Keratinocyte (primary cell): ENCODE results near the gene ARMC9. TPM values are rescaled to one million over a fixed set of nuclear protein-coding genes. Genes with fewer than 3 reads are reported as not detected.

ENCODE experiments used
- DNase-seq: peaks from one replicate; pipeline ENCODE4 v3.0.0-alpha.2; 2011; ENCODE audit warnings: low read depth, missing footprints, low spot score
- FAIRE-seq: peaks from 2 replicates; lab custom pipeline; 2011; peaks lifted over from hg19 to GRCh38; lab: Jason Lieb, UNC
- H2AFZ ChIP-seq: 2 replicates; pipeline ENCODE4 v1.6.0; 2012; ENCODE audit warnings: low read length, control low read depth, inconsistent platforms; ENCODE audit not compliant: control insufficient read depth
- H3K27ac ChIP-seq: 2 replicates; pipeline ENCODE4 v1.5.1; 2011; ENCODE audit warnings: low read length; ENCODE audit not compliant: control insufficient read depth, insufficient read depth
- H3K27me3 ChIP-seq: 3 replicates; pipeline ENCODE4 v1.6.0; 2011; ENCODE audit warnings: low read length; ENCODE audit not compliant: control insufficient read depth, insufficient read depth; ENCODE audit errors: extremely low read depth
- H3K36me3 ChIP-seq, 2 experiments: 2 replicates in 1 of 2; 3 replicates in 1 of 2; pipeline ENCODE4 v1.5.1; 2011; ENCODE audit warnings: low read length in 2 of 2, mild to moderate bottlenecking in 1 of 2; ENCODE audit not compliant: control insufficient read depth in 2 of 2, insufficient read depth in 2 of 2; ENCODE audit errors: extremely low read depth in 1 of 2
- H3K4me1 ChIP-seq: 3 replicates; pipeline ENCODE4 v1.5.1; 2011; ENCODE audit warnings: low read length; ENCODE audit not compliant: control insufficient read depth, insufficient read depth; ENCODE audit errors: extremely low read depth
- H3K4me2 ChIP-seq: 3 replicates; pipeline ENCODE4 v1.6.0; 2011; ENCODE audit warnings: low read depth, low read length; ENCODE audit not compliant: control insufficient read depth, insufficient read depth; ENCODE audit errors: extremely low read depth
- H3K4me3 ChIP-seq, 3 experiments: fragments of 200-600 bp in 1 of 3; sonication (generic) in 1 of 3; 2 replicates in 2 of 3; 3 replicates in 1 of 3; pipeline ENCODE4 v1.5.1; 2011 to 2016; ENCODE audit warnings: low read length in 3 of 3, mild to moderate bottlenecking in 3 of 3, control low read depth in 2 of 3, inconsistent platforms in 1 of 3, low read depth in 1 of 3, mixed read lengths in 1 of 3, mixed run types in 1 of 3, moderate library complexity in 1 of 3; ENCODE audit not compliant: control insufficient read depth in 2 of 3, insufficient read depth in 2 of 3; ENCODE audit errors: extremely low read depth in 1 of 3
- H3K79me2 ChIP-seq: 2 replicates; pipeline ENCODE4 v1.6.0; 2012; ENCODE audit warnings: low read length; ENCODE audit not compliant: control insufficient read depth, insufficient read depth
- H3K9ac ChIP-seq: 3 replicates; pipeline ENCODE4 v1.6.0; 2011; ENCODE audit warnings: low read length; ENCODE audit not compliant: control insufficient read depth, insufficient read depth; ENCODE audit errors: extremely low read depth
- H3K9me1 ChIP-seq: 3 replicates; pipeline ENCODE4 v1.6.0; 2011; ENCODE audit warnings: low read length; ENCODE audit not compliant: control insufficient read depth, insufficient read depth; ENCODE audit errors: extremely low read depth
- H3K9me3 ChIP-seq: 2 replicates; pipeline ENCODE4 v1.5.1; 2012; ENCODE audit warnings: low read depth, low read length; ENCODE audit not compliant: control insufficient read depth
- H4K20me1 ChIP-seq: 3 replicates; pipeline ENCODE4 v1.6.0; 2011; ENCODE audit warnings: low read length; ENCODE audit not compliant: control insufficient read depth, insufficient read depth; ENCODE audit errors: extremely low read depth
- CTCF ChIP-seq, 3 experiments: IDR thresholded peaks in 1 of 3; conservative IDR thresholded peaks in 1 of 3; optimal IDR thresholded peaks in 1 of 3; 2 replicates in 2 of 3; 3 replicates in 1 of 3; pipeline versions ENCODE3 to v1.5.1; 2011; ENCODE audit warnings: low read length in 3 of 3, mild to moderate bottlenecking in 3 of 3, moderate library complexity in 2 of 3, control low read depth in 1 of 3, inconsistent platforms in 1 of 3; ENCODE audit not compliant: insufficient read depth in 2 of 3; ENCODE audit errors: extremely low read depth in 1 of 3
- EZH2 ChIP-seq: IDR thresholded peaks from one replicate; pipeline ENCODE4 v1.6.1; 2012; ENCODE audit warnings: inconsistent platforms, mild to moderate bottlenecking, low read length, moderate library complexity
- dilution Hi-C: fragments of 300-500 bp; cut with MboI; formaldehyde crosslinking; loops from one replicate; pipeline ENCODE4 v1.7.0; 2020; ENCODE audit warnings: low sequenced_read_pairs; ENCODE audit not compliant: extremely low pct_ligation_motif_present
- polyA plus RNA-seq, 5 experiments: library from polyadenylated mRNA; depleted of rRNA in 3 of 5; stranded (reverse) in 3 of 5; stranded (forward) in 1 of 5; unstranded in 1 of 5; fragments of >200 nt; gene quantifications; 1 replicate in 1 of 5; 2 replicates in 3 of 5; 3 replicates in 1 of 5; pipeline versions ENCODE4 v1.2.1 to v1.2.3, GENCODE V29; 2011 to 2012; ENCODE audit warnings: missing spikeins in 2 of 5, low read depth in 1 of 5, low replicate concordance in 1 of 5

ARMC9 gene
- polyA plus RNA-seq, 1 donor (not counting 4 experiments of a cell fraction or from before 2014, with no cell fraction given): 16.2 TPM

GRCh38 chr2:231169488-231169887 lies 28.9 kb upstream of the ARMC9 start:
- H3K36me3 ChIP-seq: peaks cover 11 to 23% of the 10 kb centered on the region in 2 experiments
- dilution Hi-C loops: no loop called here

GRCh38 chr2:231170055-231170454 lies 28.4 kb upstream of the ARMC9 start:
- H3K9me1 ChIP-seq: no peaks in the 10 kb centered on the region
- no peaks in the 10 kb centered on the region for H3K79me2 ChIP-seq
- no peak overlapping the region for H3K9ac ChIP-seq
- H3K9me3 ChIP-seq: no peaks in the 10 kb centered on the region
- DNase-seq (no peak), FAIRE-seq (no peak)
- no peak overlapping the region for H3K4me2 ChIP-seq
- dilution Hi-C loops: no loop called here
- H2AFZ ChIP-seq: no peak overlapping the region
- no peaks in the 10 kb centered on the region for H3K27me3 ChIP-seq
- no peaks in the 10 kb centered on the region for H4K20me1 ChIP-seq
- H3K4me3 ChIP-seq: no peak overlapping the region
- peaks cover 11 to 20% of the 10 kb centered on the region in 2 experiments for H3K36me3 ChIP-seq
- TF ChIP-seq EZH2 (no peak), CTCF (optimal IDR thresholded peaks at IDR 0.05 in 1 of 3, IDR thresholded peaks at IDR 0.05 in 1 of 3, conservative IDR thresholded peaks at IDR 0.05 in 1 of 3; ENCODE audit: extremely low read depth in 1 of 3, insufficient read depth in 2 of 3, low read length in 3 of 3) (no peak)
- H3K27ac ChIP-seq: no peak overlapping the region
- H3K4me1 ChIP-seq: no peaks in the 10 kb centered on the region

More at GRCh38 chr2:231169488-231169887, 28.9 kb upstream of the ARMC9 start:
- Histone ChIP-seq H3K27me3 (no peaks in the 10 kb centered on the region), H3K9me3 (no peaks in the 10 kb centered on the region), H3K9ac (no peak overlapping the region), H3K9me1 (no peaks in the 10 kb centered on the region), H3K79me2 (no peaks in the 10 kb centered on the region), H3K27ac (no peak overlapping the region), H3K4me1 (no peaks in the 10 kb centered on the region), H4K20me1 (no peaks in the 10 kb centered on the region), H3K4me2 (no peak overlapping the region), H3K4me3 (no peak overlapping the region), H2AFZ (no peak overlapping the region)
- TF ChIP-seq CTCF (optimal IDR thresholded peaks at IDR 0.05 in 1 of 3, IDR thresholded peaks at IDR 0.05 in 1 of 3, conservative IDR thresholded peaks at IDR 0.05 in 1 of 3; ENCODE audit: extremely low read depth in 1 of 3, insufficient read depth in 2 of 3, low read length in 3 of 3) (no peak), EZH2 (no peak)
- DNase-seq (no peak), FAIRE-seq (no peak)
